HEK293 (cell line): ENCODE data around the gene ZNF117.
"Not testable (repeated sequence)": the region's sequence is repeated elsewhere in the genome, so short reads cannot be mapped to it uniquely, and the experiment has no call there.

ENCODE experiments used
- BCL11A ChIP-seq: fragments of 450-650 bp; formaldehyde crosslinking; IDR thresholded peaks from 2 replicates; pipeline ENCODE4 v1.5.1; 2016; ENCODE audit warnings: low read depth, missing biosample characterization, missing genetic modification characterization
- CTCF ChIP-seq: fragments of 450-650 bp; formaldehyde crosslinking; IDR thresholded peaks from 2 replicates; pipeline ENCODE4 v1.5.1; 2016; ENCODE audit warnings: missing biosample characterization, missing genetic modification characterization
- ZNF114 ChIP-seq: fragments of 450-650 bp; formaldehyde crosslinking; IDR thresholded peaks from 2 replicates; pipeline ENCODE4 v1.5.0; 2017; ENCODE audit warnings: missing biosample characterization, missing genetic modification characterization
- ZNF302 ChIP-seq: fragments of 450-650 bp; formaldehyde crosslinking; IDR thresholded peaks from 2 replicates; pipeline ENCODE4 v1.5.1; 2016; ENCODE audit warnings: missing biosample characterization, missing genetic modification characterization, low read depth
- ZNF514 ChIP-seq: fragments of 450-650 bp; formaldehyde crosslinking; IDR thresholded peaks from 2 replicates; pipeline ENCODE4 v1.5.1; 2016; ENCODE audit warnings: missing biosample characterization, missing genetic modification characterization
- ZNF776 ChIP-seq: fragments of 450-650 bp; formaldehyde crosslinking; IDR thresholded peaks from 2 replicates; pipeline ENCODE4 v1.5.0; 2017; ENCODE audit warnings: missing biosample characterization, missing genetic modification characterization, borderline replicate concordance
- TF ChIP-seq, protein P1 (sequence below): fragments of 450-650 bp; formaldehyde crosslinking; IDR thresholded peaks from 2 replicates; pipeline ENCODE4 v1.5.1; 2016; ENCODE audit warnings: missing biosample characterization, missing genetic modification characterization
- TF ChIP-seq, protein P2 (sequence below): fragments of 450-650 bp; formaldehyde crosslinking; IDR thresholded peaks from 2 replicates; pipeline ENCODE4 v1.5.1; 2016; ENCODE audit warnings: missing biosample characterization, missing genetic modification characterization, borderline replicate concordance

DNA sequence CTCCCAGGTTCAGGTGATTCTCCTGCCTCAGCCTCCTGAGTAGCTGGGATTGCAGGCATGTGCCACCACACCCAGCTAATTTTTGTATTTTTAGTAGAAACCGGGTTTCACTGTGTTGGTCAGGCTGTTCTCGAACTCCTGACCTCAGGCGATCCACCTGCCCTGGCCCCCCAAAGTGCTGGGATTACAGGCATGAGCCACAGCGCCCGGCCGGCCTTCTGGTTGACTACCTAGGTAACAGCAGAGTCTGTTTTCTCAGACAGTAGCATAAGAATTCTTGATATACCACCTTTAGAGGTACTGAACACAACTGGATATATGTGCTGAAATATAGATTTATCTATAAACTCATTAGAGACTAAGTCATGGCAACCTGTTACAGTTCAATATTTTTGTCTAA is 50.8 kb downstream of the ZNF117 start:
- TF ChIP-seq, protein P1, sequence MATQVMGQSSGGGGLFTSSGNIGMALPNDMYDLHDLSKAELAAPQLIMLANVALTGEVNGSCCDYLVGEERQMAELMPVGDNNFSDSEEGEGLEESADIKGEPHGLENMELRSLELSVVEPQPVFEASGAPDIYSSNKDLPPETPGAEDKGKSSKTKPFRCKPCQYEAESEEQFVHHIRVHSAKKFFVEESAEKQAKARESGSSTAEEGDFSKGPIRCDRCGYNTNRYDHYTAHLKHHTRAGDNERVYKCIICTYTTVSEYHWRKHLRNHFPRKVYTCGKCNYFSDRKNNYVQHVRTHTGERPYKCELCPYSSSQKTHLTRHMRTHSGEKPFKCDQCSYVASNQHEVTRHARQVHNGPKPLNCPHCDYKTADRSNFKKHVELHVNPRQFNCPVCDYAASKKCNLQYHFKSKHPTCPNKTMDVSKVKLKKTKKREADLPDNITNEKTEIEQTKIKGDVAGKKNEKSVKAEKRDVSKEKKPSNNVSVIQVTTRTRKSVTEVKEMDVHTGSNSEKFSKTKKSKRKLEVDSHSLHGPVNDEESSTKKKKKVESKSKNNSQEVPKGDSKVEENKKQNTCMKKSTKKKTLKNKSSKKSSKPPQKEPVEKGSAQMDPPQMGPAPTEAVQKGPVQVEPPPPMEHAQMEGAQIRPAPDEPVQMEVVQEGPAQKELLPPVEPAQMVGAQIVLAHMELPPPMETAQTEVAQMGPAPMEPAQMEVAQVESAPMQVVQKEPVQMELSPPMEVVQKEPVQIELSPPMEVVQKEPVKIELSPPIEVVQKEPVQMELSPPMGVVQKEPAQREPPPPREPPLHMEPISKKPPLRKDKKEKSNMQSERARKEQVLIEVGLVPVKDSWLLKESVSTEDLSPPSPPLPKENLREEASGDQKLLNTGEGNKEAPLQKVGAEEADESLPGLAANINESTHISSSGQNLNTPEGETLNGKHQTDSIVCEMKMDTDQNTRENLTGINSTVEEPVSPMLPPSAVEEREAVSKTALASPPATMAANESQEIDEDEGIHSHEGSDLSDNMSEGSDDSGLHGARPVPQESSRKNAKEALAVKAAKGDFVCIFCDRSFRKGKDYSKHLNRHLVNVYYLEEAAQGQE (tag by site-specific recombination) = not testable (repeated sequence)
- not testable (repeated sequence) for TF ChIP-seq ZNF114; ZNF776 (tag by site-specific recombination); ZNF514 (tag by site-specific recombination); CTCF; BCL11A (tag by site-specific recombination); ZNF302 (tag by site-specific recombination)
- TF ChIP-seq, protein P2, sequence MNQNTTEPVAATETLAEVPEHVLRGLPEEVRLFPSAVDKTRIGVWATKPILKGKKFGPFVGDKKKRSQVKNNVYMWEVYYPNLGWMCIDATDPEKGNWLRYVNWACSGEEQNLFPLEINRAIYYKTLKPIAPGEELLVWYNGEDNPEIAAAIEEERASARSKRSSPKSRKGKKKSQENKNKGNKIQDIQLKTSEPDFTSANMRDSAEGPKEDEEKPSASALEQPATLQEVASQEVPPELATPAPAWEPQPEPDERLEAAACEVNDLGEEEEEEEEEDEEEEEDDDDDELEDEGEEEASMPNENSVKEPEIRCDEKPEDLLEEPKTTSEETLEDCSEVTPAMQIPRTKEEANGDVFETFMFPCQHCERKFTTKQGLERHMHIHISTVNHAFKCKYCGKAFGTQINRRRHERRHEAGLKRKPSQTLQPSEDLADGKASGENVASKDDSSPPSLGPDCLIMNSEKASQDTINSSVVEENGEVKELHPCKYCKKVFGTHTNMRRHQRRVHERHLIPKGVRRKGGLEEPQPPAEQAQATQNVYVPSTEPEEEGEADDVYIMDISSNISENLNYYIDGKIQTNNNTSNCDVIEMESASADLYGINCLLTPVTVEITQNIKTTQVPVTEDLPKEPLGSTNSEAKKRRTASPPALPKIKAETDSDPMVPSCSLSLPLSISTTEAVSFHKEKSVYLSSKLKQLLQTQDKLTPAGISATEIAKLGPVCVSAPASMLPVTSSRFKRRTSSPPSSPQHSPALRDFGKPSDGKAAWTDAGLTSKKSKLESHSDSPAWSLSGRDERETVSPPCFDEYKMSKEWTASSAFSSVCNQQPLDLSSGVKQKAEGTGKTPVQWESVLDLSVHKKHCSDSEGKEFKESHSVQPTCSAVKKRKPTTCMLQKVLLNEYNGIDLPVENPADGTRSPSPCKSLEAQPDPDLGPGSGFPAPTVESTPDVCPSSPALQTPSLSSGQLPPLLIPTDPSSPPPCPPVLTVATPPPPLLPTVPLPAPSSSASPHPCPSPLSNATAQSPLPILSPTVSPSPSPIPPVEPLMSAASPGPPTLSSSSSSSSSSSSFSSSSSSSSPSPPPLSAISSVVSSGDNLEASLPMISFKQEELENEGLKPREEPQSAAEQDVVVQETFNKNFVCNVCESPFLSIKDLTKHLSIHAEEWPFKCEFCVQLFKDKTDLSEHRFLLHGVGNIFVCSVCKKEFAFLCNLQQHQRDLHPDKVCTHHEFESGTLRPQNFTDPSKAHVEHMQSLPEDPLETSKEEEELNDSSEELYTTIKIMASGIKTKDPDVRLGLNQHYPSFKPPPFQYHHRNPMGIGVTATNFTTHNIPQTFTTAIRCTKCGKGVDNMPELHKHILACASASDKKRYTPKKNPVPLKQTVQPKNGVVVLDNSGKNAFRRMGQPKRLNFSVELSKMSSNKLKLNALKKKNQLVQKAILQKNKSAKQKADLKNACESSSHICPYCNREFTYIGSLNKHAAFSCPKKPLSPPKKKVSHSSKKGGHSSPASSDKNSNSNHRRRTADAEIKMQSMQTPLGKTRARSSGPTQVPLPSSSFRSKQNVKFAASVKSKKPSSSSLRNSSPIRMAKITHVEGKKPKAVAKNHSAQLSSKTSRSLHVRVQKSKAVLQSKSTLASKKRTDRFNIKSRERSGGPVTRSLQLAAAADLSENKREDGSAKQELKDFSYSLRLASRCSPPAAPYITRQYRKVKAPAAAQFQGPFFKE (tag by site-specific recombination) = not testable (repeated sequence)
